H1 (cell line): Measurements from ENCODE around the gene TBC1D12. TPM values are rescaled to one million over a fixed set of nuclear protein-coding genes. Genes with fewer than 3 reads are reported as not detected.

Experiments used
- CTCF ChIA-PET: fragments of 300-600 bp; sonication (Branson Sonifier 250); formaldehyde crosslinking; loops from one replicate; lab custom pipeline; 2021; ENCODE audit not compliant: partially characterized antibody; lab: Charles Lee
- POLR2A ChIA-PET: fragments of 300-600 bp; sonication (Branson Sonifier 250); formaldehyde crosslinking; loops from one replicate; lab custom pipeline; 2021; ENCODE audit warnings: inconsistent platforms; ENCODE audit not compliant: partially characterized antibody; lab: Charles Lee
- DNase-seq, 2 experiments: peaks; one replicate each; pipeline versions ENCODE4 v3.0.0 to v3.0.0-alpha.2; 2010 to 2022; ENCODE audit warnings: low spot score in 2 of 2, low read depth in 1 of 2, mixed read lengths in 1 of 2
- FAIRE-seq: peaks from 2 replicates; lab custom pipeline; 2011; peaks lifted over from hg19 to GRCh38; lab: Jason Lieb, UNC
- H2AFZ ChIP-seq: 2 replicates; pipeline ENCODE4 v1.8.1; 2012; ENCODE audit warnings: low read length, inconsistent platforms
- H2AK5ac ChIP-seq: 2 replicates; pipeline ENCODE4 v1.6.1; 2013; ENCODE audit warnings: low read depth, low read length
- H2BK120ac ChIP-seq: replicated peaks from 2 replicates; pipeline ENCODE3; 2013; ENCODE audit warnings: low read depth, low read length, inconsistent platforms
- H2BK12ac ChIP-seq: 2 replicates; pipeline ENCODE4 v1.6.1; 2013; ENCODE audit warnings: low read depth, low read length
- H2BK15ac ChIP-seq: 2 replicates; pipeline ENCODE4 v1.6.1; 2013; ENCODE audit warnings: low read length
- H2BK20ac ChIP-seq: 2 replicates; pipeline ENCODE4 v1.6.1; 2013; ENCODE audit warnings: low read length
- H2BK5ac ChIP-seq: 2 replicates; pipeline ENCODE4 v1.6.1; 2013; ENCODE audit warnings: low read depth, low read length
- H3K14ac ChIP-seq: 2 replicates; pipeline ENCODE4 v1.6.1; 2013; ENCODE audit warnings: inconsistent platforms; ENCODE audit not compliant: insufficient read length
- H3K18ac ChIP-seq: 2 replicates; pipeline ENCODE4 v1.6.1; 2013; ENCODE audit warnings: low read length; ENCODE audit errors: extremely low read depth
- H3K23ac ChIP-seq: 2 replicates; pipeline ENCODE4 v1.6.1; 2013; ENCODE audit warnings: inconsistent platforms; ENCODE audit not compliant: insufficient read length
- H3K23me2 ChIP-seq: 2 replicates; pipeline ENCODE4 v1.6.1; 2013; ENCODE audit warnings: low read depth, low read length
- H3K27ac ChIP-seq: 2 replicates; pipeline ENCODE4 v1.6.1; 2011; ENCODE audit warnings: low read depth, low read length, inconsistent platforms
- H3K27me3 ChIP-seq, 4 experiments: replicated peaks in 1 of 4; 1 replicate in 1 of 4; 2 replicates in 3 of 4; pipeline versions ENCODE4 v1.6.1 to v1.8.1; 2011 to 2013; ENCODE audit warnings: low read length in 3 of 4, mild to moderate bottlenecking in 3 of 4, inconsistent platforms in 2 of 4, mixed read lengths in 2 of 4, moderate library complexity in 1 of 4; ENCODE audit not compliant: control insufficient read depth in 3 of 4, insufficient read depth in 3 of 4; ENCODE audit errors: extremely low read depth in 1 of 4
- H3K36me3 ChIP-seq, 4 experiments: 2 replicates each; pipeline versions ENCODE4 v1.6.1 to v1.8.1; 2011 to 2013; ENCODE audit warnings: mild to moderate bottlenecking in 4 of 4, low read length in 3 of 4, moderate library complexity in 2 of 4, control low read depth in 1 of 4, inconsistent platforms in 1 of 4; ENCODE audit not compliant: insufficient read depth in 4 of 4, control insufficient read depth in 2 of 4
- H3K4ac ChIP-seq: replicated peaks from 2 replicates; pipeline ENCODE3; 2013; ENCODE audit warnings: low read length, low read depth, mixed read lengths, inconsistent platforms; ENCODE audit not compliant: insufficient read length
- H3K4me1 ChIP-seq, 4 experiments: replicated peaks in 1 of 4; 1 replicate in 1 of 4; 2 replicates in 3 of 4; pipeline versions ENCODE4 v1.6.1 to v1.8.1; 2011 to 2013; ENCODE audit warnings: low read length in 3 of 4, inconsistent platforms in 2 of 4, mixed read lengths in 1 of 4; ENCODE audit not compliant: insufficient read depth in 4 of 4, control insufficient read depth in 3 of 4
- H3K4me2 ChIP-seq, 2 experiments: 2 replicates each; pipeline versions ENCODE4 v1.6.1 to v1.8.1; 2011 to 2013; ENCODE audit warnings: low read depth in 2 of 2, low read length in 2 of 2, control low read depth in 1 of 2, inconsistent platforms in 1 of 2, mild to moderate bottlenecking in 1 of 2; ENCODE audit not compliant: insufficient read depth in 1 of 2
- H3K4me3 ChIP-seq, 4 experiments: fragments of 200-600, 300-600 bp in 1 of 4; sonication (generic), shearing (Covaris generic), sonication (Bioruptor Twin) in 1 of 4; 2 replicates each; pipeline versions ENCODE4 v1.5.1 to v1.8.1; 2011 to 2016; ENCODE audit warnings: low read length in 4 of 4, low read depth in 3 of 4, control low read depth in 2 of 4, inconsistent platforms in 2 of 4, mild to moderate bottlenecking in 2 of 4, mixed read lengths in 1 of 4, moderate library complexity in 1 of 4; ENCODE audit not compliant: insufficient read depth in 2 of 4; ENCODE audit errors: extremely low read depth in 1 of 4
- H3K56ac ChIP-seq: replicated peaks from 2 replicates; pipeline ENCODE3; 2013; ENCODE audit warnings: low read depth, mild to moderate bottlenecking, mixed read lengths, low read length, inconsistent platforms; ENCODE audit not compliant: insufficient read length
- H3K79me1 ChIP-seq: 2 replicates; pipeline ENCODE4 v1.6.1; 2013; ENCODE audit warnings: low read depth, low read length, control low read depth
- H3K79me2 ChIP-seq, 2 experiments: 2 replicates each; pipeline versions ENCODE4 v1.6.1 to v1.8.1; 2012 to 2013; ENCODE audit warnings: low read length in 2 of 2, mild to moderate bottlenecking in 2 of 2, inconsistent platforms in 1 of 2; ENCODE audit not compliant: insufficient read depth in 2 of 2, control insufficient read depth in 1 of 2
- H3K9ac ChIP-seq, 4 experiments: replicated peaks in 1 of 4; 1 replicate in 1 of 4; 2 replicates in 3 of 4; pipeline versions ENCODE4 v1.6.1 to v1.8.1; 2011 to 2013; ENCODE audit warnings: low read depth in 3 of 4, low read length in 3 of 4, control low read depth in 2 of 4, mild to moderate bottlenecking in 2 of 4, moderate library complexity in 2 of 4, inconsistent platforms in 1 of 4; ENCODE audit errors: extremely low read depth in 1 of 4
- H3K9me3 ChIP-seq, 2 experiments: 2 replicates each; pipeline versions ENCODE4 v1.6.1 to v1.8.1; 2012 to 2013; ENCODE audit warnings: mild to moderate bottlenecking in 2 of 2, moderate library complexity in 2 of 2, control low read depth in 1 of 2, inconsistent platforms in 1 of 2, low read depth in 1 of 2, low read length in 1 of 2, mixed read lengths in 1 of 2; ENCODE audit not compliant: insufficient read depth in 2 of 2
- H4K20me1 ChIP-seq, 2 experiments: replicated peaks in 1 of 2; 2 replicates each; pipeline versions ENCODE3 to v1.8.1; 2011 to 2013; ENCODE audit warnings: inconsistent platforms in 2 of 2, low read length in 2 of 2, mild to moderate bottlenecking in 1 of 2; ENCODE audit not compliant: insufficient read depth in 2 of 2, control insufficient read depth in 1 of 2
- H4K5ac ChIP-seq: 2 replicates; pipeline ENCODE4 v1.6.1; 2013; ENCODE audit warnings: low read length, low read depth, mixed read lengths, inconsistent platforms; ENCODE audit not compliant: insufficient read length
- H4K8ac ChIP-seq: 2 replicates; pipeline ENCODE4 v1.8.0; 2013; ENCODE audit warnings: mild to moderate bottlenecking, moderate library complexity, low read length, inconsistent platforms; ENCODE audit not compliant: insufficient read depth; ENCODE audit errors: extremely low read depth
- H4K91ac ChIP-seq: replicated peaks from 2 replicates; pipeline ENCODE3; 2013; ENCODE audit warnings: low read length, mixed read lengths, inconsistent platforms; ENCODE audit not compliant: insufficient read length
- BRCA1 ChIP-seq: IDR thresholded peaks from 2 replicates; pipeline ENCODE4 v1.6.1; 2012; ENCODE audit warnings: low read depth, low read length, improper control_type of control experiment
- CEBPB ChIP-seq: IDR thresholded peaks from 2 replicates; pipeline ENCODE4 v1.6.1; 2012; ENCODE audit warnings: low read depth, low read length
- CHD2 ChIP-seq: IDR thresholded peaks from 2 replicates; pipeline ENCODE4 v1.6.1; 2012; ENCODE audit warnings: low read length, improper control_type of control experiment
- FOSL1 ChIP-seq: IDR thresholded peaks from 2 replicates; pipeline ENCODE4 v1.6.1; 2011; ENCODE audit warnings: mild to moderate bottlenecking, low read depth, low read length, moderate library complexity; ENCODE audit not compliant: insufficient read depth
- HDAC2 ChIP-seq, 2 experiments: fragments of 300-600 bp in 1 of 2; sonication (generic) in 1 of 2; IDR thresholded peaks; 2 replicates each; pipeline ENCODE4 v1.6.1; 2011 to 2012; ENCODE audit warnings: low read depth in 2 of 2, low read length in 2 of 2, mild to moderate bottlenecking in 2 of 2, moderate library complexity in 2 of 2, borderline replicate concordance in 1 of 2, inconsistent platforms in 1 of 2
- PHF8 ChIP-seq: fragments of 200-600 bp; sonication (generic); conservative IDR thresholded peaks from 2 replicates; pipeline ENCODE4 v1.7.1; 2012; ENCODE audit warnings: low read depth, mild to moderate bottlenecking, inconsistent platforms, low read length, moderate library complexity
- POLR2A ChIP-seq, 2 experiments: IDR thresholded peaks; 1 replicate in 1 of 2; 2 replicates in 1 of 2; pipeline ENCODE4 v1.6.1; 2011; ENCODE audit warnings: low read depth in 2 of 2, low read length in 2 of 2, mild to moderate bottlenecking in 2 of 2; ENCODE audit errors: control extremely low read depth in 1 of 2
- RBBP5 ChIP-seq: IDR thresholded peaks from 2 replicates; pipeline ENCODE4 v1.7.1; 2012; ENCODE audit warnings: low read depth, mild to moderate bottlenecking, inconsistent platforms, low read length, moderate library complexity, borderline replicate concordance
- SIN3A ChIP-seq, 2 experiments: IDR thresholded peaks in 1 of 2; conservative IDR thresholded peaks in 1 of 2; 2 replicates each; pipeline ENCODE4 v1.6.1; 2011 to 2012; ENCODE audit warnings: low read length in 2 of 2, improper control_type of control experiment in 1 of 2, low read depth in 1 of 2, mild to moderate bottlenecking in 1 of 2
- YY1 ChIP-seq: IDR thresholded peaks from 2 replicates; pipeline ENCODE4 v1.6.1; 2011; ENCODE audit warnings: low read depth, mild to moderate bottlenecking, low read length
- WGBS, 2 experiments: shearing (Covaris generic) in 1 of 2; methylation state at CpG; one replicate each; pipeline versions ENCODE4 v1.1.6 to v1.1.7; 2013 to 2015; ENCODE audit warnings: low lambda C conversion rate in 2 of 2, mixed read lengths in 2 of 2, inconsistent platforms in 1 of 2, low coverage in 1 of 2, missing lambda C conversion rate in 1 of 2; ENCODE audit not compliant: insufficient replicate concordance in 2 of 2, insufficient coverage in 1 of 2, insufficient read length in 1 of 2; ENCODE audit errors: extremely low coverage in 1 of 2, missing lambda C conversion rate in 1 of 2; 5-methylcytosine and 5-hydroxymethylcytosine counted together
- polyA plus RNA-seq, 7 experiments: library from polyadenylated mRNA; depleted of rRNA in 3 of 7; stranded (reverse) in 5 of 7; unstranded in 2 of 7; fragments of >200 nt in 5 of 7; fragments of 200-250 nt in 2 of 7; gene quantifications; 1 replicate in 5 of 7; 2 replicates in 1 of 7; 4 replicates in 1 of 7; pipeline versions ENCODE4 v1.2.1 to v1.2.3, GENCODE V29; 2011 to 2013; ENCODE audit warnings: missing spikeins in 2 of 7, mixed read lengths in 2 of 7
- total RNA-seq: library from RNA; stranded (reverse); fragmentation: NEBNext Ultra II Directional; extraction: Animal tissue kit (Norgen Biotek cat#: 25700); gene quantifications from 2 replicates; pipeline ENCODE4 v1.2.1, GENCODE V29; 2021
- TF ChIP-seq, protein P1 (sequence below): IDR thresholded peaks from 2 replicates; pipeline ENCODE4 v1.6.1; 2012; ENCODE audit warnings: inconsistent platforms

The TBC1D12 gene
- total and polyA plus RNA-seq, 2 of the 8 experiments (the other 6 are each of a cell fraction or from before 2014, with no cell fraction given): 1.1 to 3.2 TPM

DNA sequence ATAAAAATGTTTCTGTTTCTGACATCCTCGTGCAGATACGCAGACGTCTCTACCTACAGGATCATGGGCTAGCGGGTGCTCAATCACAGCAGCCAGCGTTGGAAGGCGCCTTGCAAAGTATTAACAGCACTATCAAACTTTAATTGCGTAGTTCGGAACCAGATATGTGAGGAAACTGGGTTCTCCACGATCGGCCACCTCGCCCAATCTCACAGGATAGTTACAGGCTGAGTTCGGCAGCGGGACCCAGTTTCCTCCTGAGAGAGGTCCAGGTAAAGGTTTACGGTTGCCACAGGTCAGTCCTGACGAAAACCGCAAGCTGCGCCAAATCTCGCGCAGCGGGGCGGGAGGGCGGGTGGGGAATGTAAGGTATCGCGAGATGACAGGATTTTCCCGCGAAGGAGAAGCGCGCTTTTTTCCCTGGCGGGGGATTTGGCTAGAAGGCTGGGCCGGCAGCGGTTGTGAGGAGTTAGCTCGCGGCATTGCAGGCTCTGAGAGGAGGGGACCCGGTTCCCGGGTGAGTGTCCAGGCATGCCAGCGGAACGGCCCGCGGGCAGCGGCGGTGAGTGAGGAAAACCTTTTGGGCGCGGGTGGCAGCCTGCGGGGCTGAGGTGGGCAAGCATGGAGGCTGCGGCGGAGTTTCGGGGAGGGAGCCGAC lies 143.2 kb downstream of the TBC1D12 start, which contains the start of gene HELLS:
Gene HELLS (plus strand): TSS at position 398 of the 658 bp plus-strand sequence. CDS start 134 bp downstream, at position 532.
- Histone ChIP-seq H3K4ac (peak within 1 kb of the TSS; percentile 92), H2BK15ac (0 out of 2 replicates have a peak within 1 kb of the TSS, but pooled peaks have one; percentile 73), H3K23me2 (peaks cover 6% of the 10 kb centered on the region), H3K9me3 (no peaks in the 10 kb centered on the region), H3K79me1 (no peaks in the 10 kb centered on the region), H4K8ac (peak within 1 kb of the TSS; percentile 99), H3K79me2 (peaks cover 12 to 49% of the 10 kb centered on the region in 2 experiments; a peak in 3 of 4 replicates), H3K18ac (peak within 1 kb of the TSS; percentile 99), H4K5ac (peak within 1 kb of the TSS; percentile 79), H4K91ac (peak within 1 kb of the TSS; percentile 93), H2BK120ac (peak within 1 kb of the TSS; percentile 48), H3K14ac (no peak within 1 kb of the TSS), H4K20me1 (peaks cover 2 to 4% of the 10 kb centered on the region in 2 experiments), H2BK12ac (peak within 1 kb of the TSS; percentile 93), H3K27me3 (no peaks in the 10 kb centered on the region), H2AFZ (peak within 1 kb of the TSS; percentile 85), H3K9ac (peak within 1 kb of the TSS; percentile 98 to 99 (median 98)), H3K4me2 (peak within 1 kb of the TSS; percentile 78 to 96), H3K4me3 (peak within 1 kb of the TSS; percentile 97 to 100 (median 98)), H3K56ac (peak within 1 kb of the TSS; percentile 95), H2BK5ac (peak within 1 kb of the TSS; percentile 97), H3K36me3 (peaks cover 0 to 33% (median 2%) of the 10 kb centered on the region in 4 experiments; a peak in 3 of 8 replicates), H2BK20ac (0 out of 2 replicates have a peak within 1 kb of the TSS, but pooled peaks have one; percentile 49), H3K23ac (no peak within 1 kb of the TSS), H2AK5ac (peak within 1 kb of the TSS; percentile 70), H3K27ac (peak within 1 kb of the TSS; percentile 95), H3K4me1 (peaks cover 0 to 11% (median 4%) of the 10 kb centered on the region in 4 experiments; a peak in 5 of 7 replicates)
- DNase-seq (peak; percentile 67 to 89), FAIRE-seq (no peak)
- ChIA-PET CTCF (no interaction called here), POLR2A (interaction anchor here (0.7 to 8.1 kb wide), 17 partner anchors 14 to 636 kb away, joined by 3 to 146 read pairs (median 4); partner anchors contain the start of genes NOC3L and TBC1D12)
- 0% methylated on average over 28 of the region's 48 CpGs; no CpG with 5 or more reads in 1 of the 2 experiments for WGBS, 2 experiments
- TF ChIP-seq POLR2A (IDR thresholded peaks at IDR 0.05; ENCODE audit: control extremely low read depth in 1 of 2, low read depth in 2 of 2, low read length in 2 of 2) (peak; percentile 91 to 92; a peak in 2 of 3 replicates), SIN3A (conservative IDR thresholded peaks at IDR 0.05 in 1 of 2, IDR thresholded peaks at IDR 0.05 in 1 of 2; ENCODE audit: low read depth in 1 of 2, low read length in 2 of 2) (peak in 1 of 2 experiments; percentile 66; a peak in 2 of 4 replicates), YY1 (0 out of 2 replicates have a peak, but pooled peaks have one; percentile 23), FOSL1 (no peak), CEBPB (no peak), HDAC2 (IDR thresholded peaks at IDR 0.05; ENCODE audit: borderline replicate concordance in 1 of 2, low read depth in 2 of 2, low read length in 2 of 2) (no peak), RBBP5 (peak; percentile 64; the same call in 1 of the 2 replicates), BRCA1 (peak; percentile 72), PHF8 (peak; percentile 96), CHD2 (peak; percentile 88)
- TF ChIP-seq, protein P1, sequence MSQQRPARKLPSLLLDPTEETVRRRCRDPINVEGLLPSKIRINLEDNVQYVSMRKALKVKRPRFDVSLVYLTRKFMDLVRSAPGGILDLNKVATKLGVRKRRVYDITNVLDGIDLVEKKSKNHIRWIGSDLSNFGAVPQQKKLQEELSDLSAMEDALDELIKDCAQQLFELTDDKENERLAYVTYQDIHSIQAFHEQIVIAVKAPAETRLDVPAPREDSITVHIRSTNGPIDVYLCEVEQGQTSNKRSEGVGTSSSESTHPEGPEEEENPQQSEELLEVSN: peak; percentile 29
